CD4-positive, alpha-beta T cell (primary cell): ENCODE results near the gene PRPF31. TPM values are rescaled to one million over a fixed set of nuclear protein-coding genes. Genes with fewer than 3 reads are reported as not detected.

Source experiments
- ATAC-seq: fragments of 200-7000 bp; cut with Tn5 transposase; one replicate; pipeline ENCODE4 v1.10.0; 2022; ENCODE audit warnings: mild to moderate bottlenecking; ENCODE audit not compliant: poor library complexity
- CTCF ChIA-PET: fragments of 350-600 bp; sonication (Branson Sonifier 250); formaldehyde crosslinking; loops from one replicate; lab custom pipeline; 2021; ENCODE audit warnings: antibody characterized with exemption, inconsistent platforms; lab: Charles Lee
- POLR2A ChIA-PET: fragments of 350-600 bp; sonication (Branson Sonifier 250); formaldehyde crosslinking; loops from one replicate; lab custom pipeline; 2021; ENCODE audit warnings: antibody characterized with exemption, inconsistent platforms; lab: Charles Lee
- DNase-seq, 14 experiments: peaks; one replicate each; pipeline ENCODE4 v3.0.0-alpha.2; 2013 to 2020; ENCODE audit warnings: mixed read lengths in 2 of 14
- H3K27ac ChIP-seq, 2 donors: one replicate each; pipeline versions ENCODE4 v1.5.1 to v1.7.0; 2013; ENCODE audit warnings: low read length in 2 of 2, low read depth in 1 of 2, mild to moderate bottlenecking in 1 of 2
- H3K27me3 ChIP-seq, 2 experiments: 1 replicate in 1 of 2; 2 replicates in 1 of 2; pipeline versions ENCODE4 v1.6.1 to v1.7.0; 2013; ENCODE audit warnings: low read length in 2 of 2, control low read depth in 1 of 2, mild to moderate bottlenecking in 1 of 2, moderate library complexity in 1 of 2; ENCODE audit not compliant: insufficient read depth in 2 of 2, control insufficient read depth in 1 of 2
- H3K36me3 ChIP-seq: one replicate; pipeline ENCODE4 v1.6.1; 2013; ENCODE audit warnings: low read length, control low read depth; ENCODE audit not compliant: insufficient read depth
- H3K4me1 ChIP-seq: one replicate; pipeline ENCODE4 v1.6.1; 2013; ENCODE audit warnings: low read length, control low read depth; ENCODE audit not compliant: insufficient read depth
- H3K4me3 ChIP-seq: one replicate; pipeline ENCODE4 v1.5.1; 2013; ENCODE audit warnings: mild to moderate bottlenecking, low read length, moderate library complexity
- H3K9me3 ChIP-seq, 2 experiments: 1 replicate in 1 of 2; 2 replicates in 1 of 2; pipeline versions ENCODE4 v1.6.1 to v1.7.0; 2013; ENCODE audit warnings: low read length in 2 of 2, mild to moderate bottlenecking in 2 of 2, control low read depth in 1 of 2, moderate library complexity in 1 of 2; ENCODE audit not compliant: control insufficient read depth in 1 of 2, insufficient read depth in 1 of 2
- H3K27ac Mint-ChIP-seq: one replicate; pipeline ENCODE4 v1.8.0; 2020; ENCODE audit warnings: mixed read lengths
- H3K27me3 Mint-ChIP-seq: one replicate; pipeline ENCODE4 v1.8.0; 2021; ENCODE audit warnings: mixed read lengths
- H3K36me3 Mint-ChIP-seq: one replicate; pipeline ENCODE4 v1.8.0; 2021; ENCODE audit warnings: low read depth, mixed read lengths
- H3K4me1 Mint-ChIP-seq: one replicate; pipeline ENCODE4 v1.8.0; 2021; ENCODE audit warnings: low read depth, mixed read lengths
- H3K4me3 Mint-ChIP-seq: one replicate; pipeline ENCODE4 v1.8.0; 2020; ENCODE audit warnings: mild to moderate bottlenecking, mixed read lengths
- H3K9me3 Mint-ChIP-seq: one replicate; pipeline ENCODE4 v1.8.0; 2020; ENCODE audit warnings: mixed read lengths
- CTCF ChIP-seq: fragments of 200-600 bp; IDR thresholded peaks from one replicate; pipeline ENCODE4 v1.8.0; 2022; ENCODE audit warnings: antibody characterized with exemption, mild to moderate bottlenecking
- intact Hi-C, 2 experiments: fragments of 100-400 bp; cut with DNase I in 1 of 2; cut with micrococcal nuclease in 1 of 2; formaldehyde crosslinking; loops; one replicate each; pipeline versions ENCODE4 v1.15.1 to v1.9.0; 2023 to 2025; cut with DNase I, micrococcal nuclease
- total RNA-seq, 174 experiments: library from RNA in 2 of 174; stranded (reverse) in 2 of 174; gene quantifications; one replicate each; pipeline ENCODE4 v1.2.3 and lab custom pipeline; 2021 to 2026

PRPF31 gene
- total RNA-seq, 2 experiments from 2014 or later, result 52.9 to 55.9 TPM

- CTCF ChIA-PET, result no interaction called here
- peaks cover 87% of the 10 kb centered on the region for H3K36me3 Mint-ChIP-seq
These were observed 30.1 kb downstream of the PRPF31 start for GRCh38 chr19:54145541-54146158.

GRCh38 chr19:54147676-54148075 is 32.1 kb downstream of the PRPF31 start:
- H3K36me3 ChIP-seq, result peaks cover 93% of the 10 kb centered on the region
- no peak overlapping the region for H3K27ac ChIP-seq
- no peaks in the 10 kb centered on the region for H3K9me3 ChIP-seq
- Mint-ChIP-seq H3K9me3 (no peaks in the 10 kb centered on the region), H3K27ac (no peak overlapping the region), H3K27me3 (no peaks in the 10 kb centered on the region), H3K36me3 (peaks cover 91% of the 10 kb centered on the region), H3K4me3 (no peak overlapping the region), H3K4me1 (peaks cover 4% of the 10 kb centered on the region)
- no peaks in the 10 kb centered on the region for H3K4me1 ChIP-seq
- no peak overlapping the region for H3K4me3 ChIP-seq
- no peaks in the 10 kb centered on the region for H3K27me3 ChIP-seq
- DNase-seq, result no peak
- CTCF ChIA-PET, result no interaction called here
- no peak for TF ChIP-seq CTCF
- no peak for ATAC-seq
- intact Hi-C loops, result no loop called here
- POLR2A ChIA-PET, result interaction anchor here (0.7 to 1.1 kb wide), 2 partner anchors 9 to 11 kb away, joined by 4 to 6 read pairs; partner anchors contain the start of gene CNOT3

More at GRCh38 chr19:54145541-54146158, 30.1 kb downstream of the PRPF31 start:
- Histone ChIP-seq H3K27me3 (no peaks in the 10 kb centered on the region), H3K36me3 (peaks cover 94% of the 10 kb centered on the region), H3K4me3 (no peak overlapping the region), H3K27ac (no peak overlapping the region), H3K9me3 (no peaks in the 10 kb centered on the region), H3K4me1 (peaks cover 6% of the 10 kb centered on the region)
- H3K27me3 Mint-ChIP-seq, result no peaks in the 10 kb centered on the region
- H3K27ac Mint-ChIP-seq, result no peak overlapping the region
- DNase-seq (no peak), ATAC-seq (no peak)
- intact Hi-C loops, result no loop called here
- no peak for TF ChIP-seq CTCF
- POLR2A ChIA-PET, result interaction anchor here (0.9 kb wide), 1 partner anchor 30 kb away, joined by 3 read pairs; the partner anchor contains the start of genes PRPF31 and TFPT
- H3K4me1 Mint-ChIP-seq, result peaks cover 8% of the 10 kb centered on the region
- no peaks in the 10 kb centered on the region for H3K9me3 Mint-ChIP-seq
- H3K4me3 Mint-ChIP-seq, result no peak overlapping the region

- TF ChIP-seq CTCF, result no peak
- Histone ChIP-seq H3K4me3 (no peak overlapping the region), H3K27me3 (no peaks in the 10 kb centered on the region), H3K4me1 (peaks cover 2% of the 10 kb centered on the region), H3K27ac (peak overlapping the region in 1 of 2 donors; percentile 10), H3K36me3 (peaks cover 92% of the 10 kb centered on the region), H3K9me3 (no peaks in the 10 kb centered on the region)
- peaks cover 4% of the 10 kb centered on the region for H3K4me1 Mint-ChIP-seq
- no peak overlapping the region for H3K27ac Mint-ChIP-seq
- no peak for ATAC-seq
- no peaks in the 10 kb centered on the region for H3K27me3 Mint-ChIP-seq
- POLR2A ChIA-PET, result interaction anchor here (1.1 kb wide), 1 partner anchor 11 kb away, joined by 6 read pairs; the partner anchor contains the start of gene CNOT3
- no peaks in the 10 kb centered on the region for H3K9me3 Mint-ChIP-seq
- no peak overlapping the region for H3K4me3 Mint-ChIP-seq
- CTCF ChIA-PET, result no interaction called here
- H3K36me3 Mint-ChIP-seq, result peaks cover 91% of the 10 kb centered on the region
- intact Hi-C loops, result no loop called here
- DNase-seq, result no peak
These were observed 32.6 kb downstream of the PRPF31 start for GRCh38 chr19:54148158-54148557.
